Suppressor macrophage treated with lipopolysaccharide for 4 hours (primary cell): Measurements from ENCODE around the gene KLHL8.

Source experiments
- DNase-seq: peaks from one replicate; pipeline ENCODE4 v3.0.0-alpha.2; 2020

Gene KLHL8

GRCh38 chr4:87120010-87120409 is 100.4 kb downstream of the KLHL8 start:
- peak; percentile 52 for DNase-seq

- DNase-seq, result peak; percentile 12
Observed at GRCh38 chr4:87118826-87119225, 101.6 kb downstream of the KLHL8 start.

GRCh38 chr4:87118421-87118820 is 102.0 kb downstream of the KLHL8 start:
- DNase-seq, result no peak

- no peak for DNase-seq
Observed at GRCh38 chr4:87117732-87118075, 102.7 kb downstream of the KLHL8 start.

- no peak for DNase-seq
Observed at GRCh38 chr4:87117051-87117731, 103.2 kb downstream of the KLHL8 start.

- no peak for DNase-seq
Observed at GRCh38 chr4:87116231-87116630, 104.2 kb downstream of the KLHL8 start.

- no peak for DNase-seq
Observed at GRCh38 chr4:87114245-87115062, 106.0 kb downstream of the KLHL8 start.

- no peak for DNase-seq
Observed at GRCh38 chr4:87112063-87112462, 108.4 kb downstream of the KLHL8 start.
